Measurements from ENCODE around the gene SATB2.

SATB2 gene

GRCh38 chr2:199315299-199316179, 142.2 kb downstream of the SATB2 start:
- no peak for DNase-seq

- DNase-seq = no peak
Observed at GRCh38 chr2:199312931-199313330, 144.8 kb downstream of the SATB2 start.

- DNase-seq = peak; percentile 84
Observed at GRCh38 chr2:199310771-199311585, 146.8 kb downstream of the SATB2 start.

- DNase-seq = peak; percentile 81
Observed at GRCh38 chr2:199309973-199310372, 147.8 kb downstream of the SATB2 start.

- peak; percentile 22 for DNase-seq
Observed at GRCh38 chr2:199309411-199309810, 148.3 kb downstream of the SATB2 start.

GRCh38 chr2:199308567-199308966, 149.2 kb downstream of the SATB2 start:
- DNase-seq = no peak

GRCh38 chr2:199307461-199307860, 150.3 kb downstream of the SATB2 start:
- no peak for DNase-seq

GRCh38 chr2:199306116-199306515, 151.6 kb downstream of the SATB2 start:
- DNase-seq = no peak

GRCh38 chr2:199303728-199304177, 154.0 kb downstream of the SATB2 start:
- no peak for DNase-seq

- no peak for DNase-seq
Observed at GRCh38 chr2:199302851-199303250, 154.9 kb downstream of the SATB2 start.

GRCh38 chr2:199288424-199288823, 169.3 kb downstream of the SATB2 start:
- no peak for DNase-seq

- no peak for DNase-seq
Observed at GRCh38 chr2:199282309-199282708, 175.4 kb downstream of the SATB2 start.

- no peak for DNase-seq
Observed at GRCh38 chr2:199279146-199279545, 178.6 kb downstream of the SATB2 start.

GRCh38 chr2:199278099-199278498, 179.6 kb downstream of the SATB2 start:
- DNase-seq = no peak

GRCh38 chr2:199273042-199273511, 184.7 kb downstream of the SATB2 start:
- peak; percentile 40 for DNase-seq

GRCh38 chr2:199261936-199262335, 195.8 kb downstream of the SATB2 start:
- no peak for DNase-seq

- peak; percentile 63 for DNase-seq
Observed at GRCh38 chr2:199261239-199261638, 196.5 kb downstream of the SATB2 start.

- DNase-seq = no peak
Observed at GRCh38 chr2:199259671-199260070, 198.1 kb downstream of the SATB2 start.

GRCh38 chr2:199258291-199258690, 199.4 kb downstream of the SATB2 start:
- no peak for DNase-seq

- no peak for DNase-seq
Observed at GRCh38 chr2:199257261-199258224, 200.2 kb downstream of the SATB2 start.

- no peak for DNase-seq
Observed at GRCh38 chr2:199230091-199230490, 227.6 kb downstream of the SATB2 start.
